BJ (cell line): ENCODE results near the gene CES5A. TPM values are rescaled to one million over a fixed set of nuclear protein-coding genes. Genes with fewer than 3 reads are reported as not detected.
"Not testable (repeated sequence)": the region's sequence is repeated elsewhere in the genome, so short reads cannot be mapped to it uniquely, and the experiment has no call there.

Source experiments
- CTCF ChIA-PET: fragments of 350-600 bp; formaldehyde crosslinking; extraction: SDS; loops from one replicate; lab custom pipeline; 2021; ENCODE audit warnings: antibody characterized with exemption, inconsistent platforms; lab: Yijun Ruan, JAX
- POLR2A ChIA-PET: fragments of 300-600 bp; sonication (Branson Sonifier 250); formaldehyde crosslinking; extraction: SDS; loops from one replicate; lab custom pipeline; 2021; ENCODE audit warnings: antibody characterized with exemption; lab: Charles Lee
- DNase-seq: peaks from one replicate; pipeline ENCODE4 v3.0.0-alpha.2; 2011; ENCODE audit warnings: low read depth
- H3K27me3 ChIP-seq: 2 replicates; pipeline ENCODE4 v1.6.0; 2011; ENCODE audit warnings: low read length; ENCODE audit not compliant: control insufficient read depth, insufficient read depth
- H3K36me3 ChIP-seq: 2 replicates; pipeline ENCODE4 v1.5.1; 2011; ENCODE audit warnings: low read length; ENCODE audit not compliant: control insufficient read depth, insufficient read depth
- H3K4me3 ChIP-seq: 2 replicates; pipeline ENCODE4 v1.5.1; 2011; ENCODE audit warnings: low read depth, mild to moderate bottlenecking, control low read depth, low read length
- polyA plus RNA-seq: library from polyadenylated mRNA; depleted of rRNA; stranded (reverse); fragments of >200 nt; gene quantifications from 2 replicates; pipeline ENCODE4 v1.2.3, GENCODE V29; 2011
- TF ChIP-seq, protein P1 (sequence below): IDR thresholded peaks from 2 replicates; pipeline ENCODE4 v1.5.1; 2011; ENCODE audit warnings: low read depth, mild to moderate bottlenecking, control low read depth, inconsistent platforms, low read length, moderate library complexity; ENCODE audit not compliant: insufficient read depth

Gene CES5A
- polyA plus RNA-seq, 1 experiment = not detected

DNA sequence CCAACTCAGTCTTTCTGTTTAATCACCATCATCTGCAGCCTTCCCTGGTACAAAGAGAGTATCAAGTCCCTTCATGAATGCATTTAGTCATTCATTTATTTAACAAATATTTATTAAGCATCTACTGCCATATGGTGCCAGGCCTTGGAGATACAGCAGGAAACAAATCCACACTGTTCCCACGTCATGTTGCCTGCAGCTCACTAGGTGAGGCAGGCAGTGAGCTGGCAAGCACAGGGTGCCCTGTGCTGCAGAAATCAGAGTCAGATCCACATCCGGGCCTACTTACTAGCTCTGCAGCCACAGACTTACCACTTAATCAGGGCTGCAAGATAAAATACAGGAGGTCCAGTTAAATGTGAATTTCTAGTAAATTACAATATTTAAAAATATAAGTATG, 38.5 kb upstream of the CES5A start:
- Histone ChIP-seq H3K27me3 (no peaks in the 10 kb centered on the region), H3K4me3 (no peak overlapping the region), H3K36me3 (no peaks in the 10 kb centered on the region)
- DNase-seq = no peak
- CTCF ChIA-PET = no interaction called here
- TF ChIP-seq, protein P1, sequence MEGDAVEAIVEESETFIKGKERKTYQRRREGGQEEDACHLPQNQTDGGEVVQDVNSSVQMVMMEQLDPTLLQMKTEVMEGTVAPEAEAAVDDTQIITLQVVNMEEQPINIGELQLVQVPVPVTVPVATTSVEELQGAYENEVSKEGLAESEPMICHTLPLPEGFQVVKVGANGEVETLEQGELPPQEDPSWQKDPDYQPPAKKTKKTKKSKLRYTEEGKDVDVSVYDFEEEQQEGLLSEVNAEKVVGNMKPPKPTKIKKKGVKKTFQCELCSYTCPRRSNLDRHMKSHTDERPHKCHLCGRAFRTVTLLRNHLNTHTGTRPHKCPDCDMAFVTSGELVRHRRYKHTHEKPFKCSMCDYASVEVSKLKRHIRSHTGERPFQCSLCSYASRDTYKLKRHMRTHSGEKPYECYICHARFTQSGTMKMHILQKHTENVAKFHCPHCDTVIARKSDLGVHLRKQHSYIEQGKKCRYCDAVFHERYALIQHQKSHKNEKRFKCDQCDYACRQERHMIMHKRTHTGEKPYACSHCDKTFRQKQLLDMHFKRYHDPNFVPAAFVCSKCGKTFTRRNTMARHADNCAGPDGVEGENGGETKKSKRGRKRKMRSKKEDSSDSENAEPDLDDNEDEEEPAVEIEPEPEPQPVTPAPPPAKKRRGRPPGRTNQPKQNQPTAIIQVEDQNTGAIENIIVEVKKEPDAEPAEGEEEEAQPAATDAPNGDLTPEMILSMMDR = no peak
- POLR2A ChIA-PET = no interaction called here

GRCh38 chr16:55913121-55913520, 37.9 kb upstream of the CES5A start:
- POLR2A ChIA-PET, H3K4me3 ChIP-seq, DNase-seq, CTCF ChIA-PET, H3K36me3 ChIP-seq, H3K27me3 ChIP-seq: not testable (repeated sequence)

DNA sequence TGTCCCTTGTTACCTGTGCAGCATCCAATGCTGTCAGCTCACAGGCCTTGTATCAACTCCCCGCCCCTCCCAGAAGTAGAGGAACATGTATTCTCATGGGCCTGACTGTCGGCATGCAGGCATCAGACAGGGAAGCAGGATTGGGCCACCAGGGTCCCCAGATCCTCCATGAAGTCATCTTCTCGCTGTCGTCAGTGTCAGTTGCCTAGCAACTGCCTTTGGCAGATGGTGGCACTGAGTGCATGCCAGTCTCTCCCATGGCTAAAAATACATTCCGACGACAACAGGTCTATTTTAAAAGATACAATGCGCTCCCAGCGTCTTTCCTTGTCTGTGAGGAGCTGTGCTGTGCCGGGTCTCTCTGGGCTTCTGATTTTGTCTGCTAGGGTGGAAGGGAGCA, 36.8 kb upstream of the CES5A start:
- TF ChIP-seq, protein P1 = no peak
- Histone ChIP-seq H3K4me3 (no peak overlapping the region), H3K27me3 (no peaks in the 10 kb centered on the region), H3K36me3 (no peaks in the 10 kb centered on the region)
- POLR2A ChIA-PET = no interaction called here
- no peak for DNase-seq
- CTCF ChIA-PET = no interaction called here

- TF ChIP-seq, protein P1 = no peak
- CTCF ChIA-PET = no interaction called here
These were observed 36.4 kb upstream of the CES5A start for GRCh38 chr16:55911616-55912015.

DNA sequence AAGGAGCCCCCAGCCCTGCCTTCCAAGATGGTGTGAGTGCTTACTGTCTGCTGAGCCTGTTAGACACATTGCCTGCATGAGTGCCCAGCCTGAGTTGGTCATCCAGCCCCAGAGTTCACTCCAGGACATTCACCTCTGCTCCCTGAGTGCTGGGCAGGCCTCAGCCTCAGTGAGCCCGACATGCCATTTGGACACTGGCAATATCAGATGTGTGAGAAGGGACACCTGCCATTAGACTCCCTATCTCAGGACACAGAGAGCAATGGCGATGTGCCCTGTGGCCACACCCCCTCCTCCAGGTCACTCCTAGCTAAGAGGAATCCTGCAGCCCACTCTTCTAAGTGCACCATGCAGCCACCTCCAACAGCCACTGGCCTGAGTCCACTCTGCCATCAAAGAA, 34.7 kb upstream of the CES5A start:
- Histone ChIP-seq H3K27me3 (no peaks in the 10 kb centered on the region), H3K4me3 (no peak overlapping the region), H3K36me3 (no peaks in the 10 kb centered on the region)
- DNase-seq = no peak
- CTCF ChIA-PET = no interaction called here
- POLR2A ChIA-PET = no interaction called here
- TF ChIP-seq, protein P1 = no peak

More at GRCh38 chr16:55911616-55912015, 36.4 kb upstream of the CES5A start:
- DNase-seq = no peak
- Histone ChIP-seq H3K4me3 (no peak overlapping the region), H3K27me3 (no peaks in the 10 kb centered on the region), H3K36me3 (no peaks in the 10 kb centered on the region)
- POLR2A ChIA-PET = no interaction called here

GRCh38 chr16:55908641-55909040, 33.5 kb upstream of the CES5A start:
- no peak overlapping the region for H3K4me3 ChIP-seq
- H3K27me3 ChIP-seq = no peaks in the 10 kb centered on the region
- ChIA-PET POLR2A (no interaction called here), CTCF (no interaction called here)
- no peaks in the 10 kb centered on the region for H3K36me3 ChIP-seq
- TF ChIP-seq, protein P1 = no peak
- no peak for DNase-seq
